ENCODE results near the gene MAP4K2. TPM values are rescaled to one million over a fixed set of nuclear protein-coding genes. Genes with fewer than 3 reads are reported as not detected.
A peak's percentile ranks its signal among the peaks of the same experiment; 100 is the strongest.

MAP4K2 gene
- total and polyA plus RNA-seq, 2 of the 13 experiments (the other 11 are each of a cell fraction or from before 2014, with no cell fraction given) = 8.3 to 17.6 TPM

GRCh38 chr11:64803846-64804345, 882 bp upstream of the MAP4K2 start:
- peaks cover 9 to 27% of the 10 kb centered on the region in 2 experiments; a peak in 4 of 5 replicates for H3K36me3 ChIP-seq (replicated peaks in 1 of 2; ENCODE audit: control insufficient read depth in 1 of 2, insufficient read depth in 2 of 2, low read length in 2 of 2)
- 70% methylated on average over 15 of the region's 15 CpGs for WGBS (ENCODE audit: low lambda C conversion rate)
- DNase-seq (ENCODE audit: low spot score) (no peak), ATAC-seq (no peak), FAIRE-seq (no peak)
- no peaks in the 10 kb centered on the region for H3K9me3 ChIP-seq (ENCODE audit: low read length)
- intact Hi-C loops (cut with micrococcal nuclease; ENCODE audit: unreplicated experiment) (loop anchor here (2.0 to 5.0 kb wide), 2 partner anchors 25 to 43 kb away; partner anchors contain the start of gene SF1), in situ Hi-C loops (cut with HindIII; ENCODE audit: extremely low pct_ligation_motif_present, low pct_unique_long_range_greater_than_20kb) (loop anchor here (5.0 kb wide), 1 partner anchor 38 kb away; the partner anchor contains the start of gene CDC42BPG)
- BruUV-seq (replicated peaks) = TSS peak; percentile 54
- peak overlapping the region; percentile 59 for H3K9ac ChIP-seq (ENCODE audit: insufficient read depth, low read depth, low read length)
- no peak overlapping the region for H2AFZ ChIP-seq (ENCODE audit: low read length)
- ChIA-PET CTCF (ENCODE audit: low intra/inter-chr PET ratio, low total read pairs) (no interaction called here), POLR2A (interaction anchor here (2.3 kb wide), 1 partner anchor 40 kb away, joined by 5 read pairs; the partner anchor contains the start of gene CDC42BPG)
- H4K20me1 ChIP-seq (ENCODE audit: insufficient read depth, low read length) = no peaks in the 10 kb centered on the region
- peaks cover 57% of the 10 kb centered on the region for H3K4me1 ChIP-seq (ENCODE audit: insufficient read depth, low read length)
- 0 out of 2 replicates have a peak, but pooled peaks have one; percentile 7 for TF ChIP-seq SMAD9 (CRISPR knock-in tag; IDR thresholded peaks at IDR 0.05)
- no peak for TF ChIP-seq LCORL (IDR thresholded peaks at IDR 0.05)
- 0 out of 2 replicates have a peak, but pooled peaks have one; percentile 4 for TF ChIP-seq LCORL (CRISPR knock-in tag; IDR thresholded peaks at IDR 0.05)
- TF ChIP-seq ZNF383 (CRISPR knock-in tag; IDR thresholded peaks at IDR 0.05; ENCODE audit: borderline replicate concordance) = no peak
- TF ChIP-seq ZNF547 (CRISPR knock-in tag; IDR thresholded peaks at IDR 0.05) = no peak
- TF ChIP-seq, protein P1, sequence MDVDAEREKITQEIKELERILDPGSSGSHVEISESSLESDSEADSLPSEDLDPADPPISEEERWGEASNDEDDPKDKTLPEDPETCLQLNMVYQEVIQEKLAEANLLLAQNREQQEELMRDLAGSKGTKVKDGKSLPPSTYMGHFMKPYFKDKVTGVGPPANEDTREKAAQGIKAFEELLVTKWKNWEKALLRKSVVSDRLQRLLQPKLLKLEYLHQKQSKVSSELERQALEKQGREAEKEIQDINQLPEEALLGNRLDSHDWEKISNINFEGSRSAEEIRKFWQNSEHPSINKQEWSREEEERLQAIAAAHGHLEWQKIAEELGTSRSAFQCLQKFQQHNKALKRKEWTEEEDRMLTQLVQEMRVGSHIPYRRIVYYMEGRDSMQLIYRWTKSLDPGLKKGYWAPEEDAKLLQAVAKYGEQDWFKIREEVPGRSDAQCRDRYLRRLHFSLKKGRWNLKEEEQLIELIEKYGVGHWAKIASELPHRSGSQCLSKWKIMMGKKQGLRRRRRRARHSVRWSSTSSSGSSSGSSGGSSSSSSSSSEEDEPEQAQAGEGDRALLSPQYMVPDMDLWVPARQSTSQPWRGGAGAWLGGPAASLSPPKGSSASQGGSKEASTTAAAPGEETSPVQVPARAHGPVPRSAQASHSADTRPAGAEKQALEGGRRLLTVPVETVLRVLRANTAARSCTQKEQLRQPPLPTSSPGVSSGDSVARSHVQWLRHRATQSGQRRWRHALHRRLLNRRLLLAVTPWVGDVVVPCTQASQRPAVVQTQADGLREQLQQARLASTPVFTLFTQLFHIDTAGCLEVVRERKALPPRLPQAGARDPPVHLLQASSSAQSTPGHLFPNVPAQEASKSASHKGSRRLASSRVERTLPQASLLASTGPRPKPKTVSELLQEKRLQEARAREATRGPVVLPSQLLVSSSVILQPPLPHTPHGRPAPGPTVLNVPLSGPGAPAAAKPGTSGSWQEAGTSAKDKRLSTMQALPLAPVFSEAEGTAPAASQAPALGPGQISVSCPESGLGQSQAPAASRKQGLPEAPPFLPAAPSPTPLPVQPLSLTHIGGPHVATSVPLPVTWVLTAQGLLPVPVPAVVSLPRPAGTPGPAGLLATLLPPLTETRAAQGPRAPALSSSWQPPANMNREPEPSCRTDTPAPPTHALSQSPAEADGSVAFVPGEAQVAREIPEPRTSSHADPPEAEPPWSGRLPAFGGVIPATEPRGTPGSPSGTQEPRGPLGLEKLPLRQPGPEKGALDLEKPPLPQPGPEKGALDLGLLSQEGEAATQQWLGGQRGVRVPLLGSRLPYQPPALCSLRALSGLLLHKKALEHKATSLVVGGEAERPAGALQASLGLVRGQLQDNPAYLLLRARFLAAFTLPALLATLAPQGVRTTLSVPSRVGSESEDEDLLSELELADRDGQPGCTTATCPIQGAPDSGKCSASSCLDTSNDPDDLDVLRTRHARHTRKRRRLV (CRISPR knock-in tag; IDR thresholded peaks at IDR 0.05) = peak; percentile 45; the same call in 1 of the 2 replicates
- TF ChIP-seq ZNF180 (CRISPR knock-in tag; IDR thresholded peaks at IDR 0.05; ENCODE audit: borderline replicate concordance, low read depth) = no peak
- TF ChIP-seq, protein P2, sequence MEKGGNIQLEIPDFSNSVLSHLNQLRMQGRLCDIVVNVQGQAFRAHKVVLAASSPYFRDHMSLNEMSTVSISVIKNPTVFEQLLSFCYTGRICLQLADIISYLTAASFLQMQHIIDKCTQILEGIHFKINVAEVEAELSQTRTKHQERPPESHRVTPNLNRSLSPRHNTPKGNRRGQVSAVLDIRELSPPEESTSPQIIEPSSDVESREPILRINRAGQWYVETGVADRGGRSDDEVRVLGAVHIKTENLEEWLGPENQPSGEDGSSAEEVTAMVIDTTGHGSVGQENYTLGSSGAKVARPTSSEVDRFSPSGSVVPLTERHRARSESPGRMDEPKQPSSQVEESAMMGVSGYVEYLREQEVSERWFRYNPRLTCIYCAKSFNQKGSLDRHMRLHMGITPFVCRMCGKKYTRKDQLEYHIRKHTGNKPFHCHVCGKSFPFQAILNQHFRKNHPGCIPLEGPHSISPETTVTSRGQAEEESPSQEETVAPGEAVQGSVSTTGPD (CRISPR knock-in tag; IDR thresholded peaks at IDR 0.05) = no peak
- TF ChIP-seq ZNF34 (CRISPR knock-in tag; IDR thresholded peaks at IDR 0.05; ENCODE audit: borderline replicate concordance) = no peak
- TF ChIP-seq ZNF878 (CRISPR knock-in tag; IDR thresholded peaks at IDR 0.05) = 0 out of 2 replicates have a peak, but pooled peaks have one; percentile 28
- TF ChIP-seq ZNF224 (CRISPR knock-in tag; IDR thresholded peaks at IDR 0.05) = no peak
- no peak for TF ChIP-seq ZNF574 (CRISPR knock-in tag; IDR thresholded peaks at IDR 0.05)
- H3K4me2 ChIP-seq (ENCODE audit: low read depth, low read length) = peak overlapping the region; percentile 69
- no peaks in the 10 kb centered on the region for H3K27me3 ChIP-seq (ENCODE audit: control insufficient read depth in 1 of 2, insufficient read depth in 2 of 2, low read length in 2 of 2)
- peak overlapping the region; percentile 63 for H3K27ac ChIP-seq (ENCODE audit: extremely low read length, insufficient read depth, low read length)
- H3K4me3 ChIP-seq (replicated peaks in 1 of 3; ENCODE audit: insufficient read depth in 1 of 3, low read depth in 2 of 3, low read length in 3 of 3) = peak overlapping the region; percentile 56 to 74 (median 61)
- no peaks in the 10 kb centered on the region for H3K79me2 ChIP-seq (ENCODE audit: insufficient read depth, low read length)
